ENCODE results near the gene SOS1. TPM values are rescaled to one million over a fixed set of nuclear protein-coding genes. Genes with fewer than 3 reads are reported as not detected.
"Not testable (repeated sequence)": the region's sequence is repeated elsewhere in the genome, so short reads cannot be mapped to it uniquely, and the experiment has no call there.

SOS1 gene
- total RNA-seq, 2 experiments from 2014 or later: 62.1 to 68.7 TPM

- ChIA-PET POLR2A (no interaction called here), CTCF (interaction anchor here (1.2 kb wide), 1 partner anchor 11 kb away, joined by 3 read pairs; no protein-coding TSS in a partner anchor)
Observed at GRCh38 chr2:39140322-39140847, 19.5 kb upstream of the SOS1 start.

DNA sequence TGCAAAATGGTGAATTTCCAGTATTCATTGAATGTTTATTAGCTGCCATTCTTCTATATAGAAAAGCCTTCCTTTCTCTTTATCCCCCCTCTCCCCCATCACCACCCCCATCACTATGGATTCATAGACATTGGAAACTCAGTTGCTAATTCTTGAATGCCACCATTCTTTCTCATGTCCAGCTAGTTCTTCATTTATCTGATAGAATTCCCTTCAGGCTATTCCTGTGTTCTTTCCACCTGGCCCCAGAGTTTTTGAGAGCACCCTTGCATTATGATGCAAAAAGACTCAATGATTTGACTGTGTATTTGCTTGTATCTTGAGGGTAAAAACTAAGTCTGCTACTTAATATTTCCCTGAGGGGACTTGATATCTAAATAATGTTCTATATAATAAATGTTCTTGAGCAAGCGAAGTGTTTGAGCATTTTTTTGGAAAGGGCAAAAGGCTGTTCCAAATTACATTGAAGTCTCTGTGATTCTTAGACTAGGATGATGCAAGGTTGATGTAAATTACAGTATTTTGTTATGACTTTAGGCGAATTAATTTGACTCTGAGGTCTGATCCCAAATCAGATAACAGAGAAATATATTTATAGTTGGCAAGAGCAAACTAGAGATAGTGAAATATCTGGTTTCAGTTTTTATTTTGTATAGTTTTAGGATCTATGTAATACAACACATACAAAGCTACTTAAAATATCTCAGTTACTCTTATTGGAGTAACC lies 18.8 kb upstream of the SOS1 start:
- POLR2A ChIA-PET: no interaction called here
- CTCF ChIA-PET: interaction anchor here (1.2 kb wide), 1 partner anchor 10 kb away, joined by 3 read pairs; no protein-coding TSS in a partner anchor

DNA sequence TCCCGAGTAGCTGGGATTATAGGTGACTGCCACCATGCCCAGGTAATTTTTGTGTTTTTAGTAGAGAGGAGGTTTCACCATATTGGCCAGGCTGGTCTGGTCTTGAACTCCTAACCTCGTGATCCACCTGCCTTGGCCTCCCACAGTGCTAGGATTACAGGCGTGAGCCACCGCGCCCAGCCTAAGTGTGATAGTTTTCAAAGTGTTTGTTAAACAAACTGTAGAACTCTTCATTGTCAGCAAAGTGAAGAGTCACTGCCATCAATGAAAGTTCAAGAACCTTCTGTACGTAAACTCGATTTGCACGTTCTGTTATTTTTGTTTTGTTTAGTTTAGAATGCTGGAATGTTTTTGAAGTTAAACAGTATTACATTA lies 18.0 kb upstream of the SOS1 start:
- ChIA-PET CTCF (no interaction called here), POLR2A (no interaction called here)

- CTCF ChIA-PET, POLR2A ChIA-PET: not testable (repeated sequence)
Observed at GRCh38 chr2:39138187-39138836, 17.5 kb upstream of the SOS1 start.

- POLR2A ChIA-PET: no interaction called here
- CTCF ChIA-PET: interaction anchor here (0.7 to 1.8 kb wide), 2 partner anchors 9 to 260 kb away, joined by 3 to 4 read pairs; no protein-coding TSS in a partner anchor
Observed at GRCh38 chr2:39136799-39137198, 15.9 kb upstream of the SOS1 start.

DNA sequence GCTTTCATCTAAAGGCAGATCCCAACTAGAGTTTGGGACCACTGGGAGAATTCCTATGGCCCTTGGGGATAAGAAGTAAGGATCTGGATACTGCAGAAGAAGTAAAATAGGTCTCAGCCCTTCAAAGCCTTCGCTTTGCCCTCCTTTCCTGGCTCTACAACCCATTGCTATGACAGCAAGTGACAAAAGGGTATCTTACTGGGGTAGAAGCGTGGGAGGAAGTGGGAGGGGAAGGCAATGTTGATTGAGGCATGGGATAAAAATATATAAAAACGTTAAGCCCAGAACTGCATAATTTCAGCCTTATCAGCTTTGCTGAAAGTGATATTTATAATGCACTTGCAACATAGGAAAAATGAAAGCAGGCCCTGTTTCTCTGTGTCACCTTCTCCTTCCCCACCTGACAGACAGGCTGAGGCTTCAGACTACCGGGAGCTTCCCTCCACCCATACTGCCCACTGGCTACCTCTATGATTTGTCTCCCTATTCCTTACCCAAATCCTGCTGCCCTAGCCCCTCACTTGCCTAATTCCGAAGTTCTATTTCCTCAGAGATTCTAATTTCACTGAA lies 14.9 kb upstream of the SOS1 start:
- ChIA-PET CTCF (interaction anchor here (1.8 kb wide), 1 partner anchor 8 kb away, joined by 4 read pairs; no protein-coding TSS in a partner anchor), POLR2A (no interaction called here)

GRCh38 chr2:39133215-39133851 lies 12.5 kb upstream of the SOS1 start:
- POLR2A ChIA-PET: no interaction called here
- CTCF ChIA-PET: no interaction called here

GRCh38 chr2:39128919-39129391 lies 8.1 kb upstream of the SOS1 start:
- POLR2A ChIA-PET: interaction anchor here (0.6 to 2.2 kb wide), 3 partner anchors 9 to 88 kb away, joined by 3 to 6 read pairs (median 3); partner anchors contain the start of gene SOS1
- CTCF ChIA-PET: interaction anchor here (1.0 to 1.8 kb wide), 5 partner anchors 8 to 99 kb away, joined by 3 to 5 read pairs (median 4); no protein-coding TSS in a partner anchor

DNA sequence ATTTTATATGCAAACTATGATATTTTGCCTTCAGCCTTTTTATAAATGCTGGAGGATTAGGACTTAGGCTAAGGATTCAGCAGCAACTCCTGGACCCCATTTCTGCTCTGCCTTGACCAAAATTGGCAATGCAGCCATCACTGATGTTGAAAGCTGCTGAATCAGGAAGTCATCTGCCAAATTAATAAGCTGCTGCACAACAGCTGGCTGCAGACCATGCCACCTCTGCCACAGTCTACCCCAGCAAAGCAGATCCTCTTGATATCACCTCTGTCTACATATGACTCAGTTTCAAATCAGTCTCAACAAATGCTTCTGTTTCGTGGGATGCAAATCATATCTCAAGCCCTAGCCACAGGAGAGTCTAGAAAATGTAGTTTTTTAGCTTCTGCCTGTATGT lies 7.1 kb upstream of the SOS1 start:
- ChIA-PET CTCF (interaction anchor here (1.1 to 1.6 kb wide), 3 partner anchors 9 to 90 kb away, joined by 4 read pairs; no protein-coding TSS in a partner anchor), POLR2A (interaction anchor here (0.7 to 2.2 kb wide), 2 partner anchors 87 to 89 kb away, joined by 3 to 6 read pairs; no protein-coding TSS in a partner anchor)

DNA sequence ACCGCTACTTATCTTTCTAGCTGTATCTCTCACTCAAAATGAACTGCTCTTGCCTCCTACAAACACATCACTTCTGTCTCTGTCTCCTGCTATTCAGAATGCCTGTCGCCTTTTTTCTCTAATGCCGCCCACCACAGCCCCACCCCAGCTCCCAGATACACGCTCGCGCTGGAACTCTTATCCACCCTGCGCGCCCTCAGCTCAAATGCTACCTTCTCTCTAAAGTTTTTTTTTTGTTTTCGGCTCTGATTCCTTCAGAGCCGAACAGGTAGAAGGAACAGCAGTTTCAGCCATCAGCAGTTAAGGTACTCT lies 3.9 kb upstream of the SOS1 start:
- ChIA-PET CTCF (interaction anchor here (0.6 to 1.8 kb wide), 8 partner anchors 11 to 212 kb away, joined by 3 to 5 read pairs (median 4); no protein-coding TSS in a partner anchor), POLR2A (interaction anchor here (0.6 to 1.8 kb wide), 3 partner anchors 62 to 101 kb away, joined by 3 to 15 read pairs (median 3); no protein-coding TSS in a partner anchor)

DNA sequence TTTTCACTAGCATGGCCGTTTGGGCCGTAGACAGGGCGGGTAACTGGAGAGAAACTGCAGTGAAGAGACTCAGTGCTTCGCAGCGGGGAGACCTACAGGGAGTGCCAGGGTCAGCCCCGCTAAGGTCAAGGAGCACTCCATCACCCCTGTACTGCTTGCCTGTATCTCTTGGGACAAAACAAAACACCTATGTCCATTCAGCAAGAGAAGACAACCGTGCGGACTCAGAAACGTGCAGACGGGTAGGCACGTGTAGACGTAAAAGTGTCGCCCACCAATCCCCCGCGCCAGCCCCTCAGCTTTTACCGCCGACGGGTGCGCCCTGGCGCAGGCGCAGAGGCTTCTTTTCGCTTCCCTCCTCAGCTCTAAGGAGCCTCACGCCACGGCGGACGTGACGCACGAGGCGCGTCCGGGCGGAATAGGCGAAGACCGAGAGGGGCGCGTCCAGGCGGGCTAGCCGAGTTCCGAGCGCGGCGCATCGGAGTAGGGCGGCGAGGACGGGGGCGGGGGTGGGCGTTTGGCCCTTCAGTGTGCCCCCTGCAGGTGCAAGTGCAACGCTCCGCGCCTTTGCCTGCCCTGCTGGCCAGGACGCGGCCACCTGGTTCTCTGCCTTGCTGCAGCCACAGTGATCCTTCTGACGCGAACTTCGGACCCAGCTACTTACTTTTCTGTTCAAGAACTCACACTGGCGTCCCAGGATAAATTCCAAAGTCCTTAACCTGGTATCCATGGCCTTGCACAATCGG lies 3.3 kb upstream of the SOS1 start:
- CTCF ChIA-PET: interaction anchor here (0.7 to 1.8 kb wide), 8 partner anchors 11 to 105 kb away, joined by 3 to 5 read pairs (median 4); no protein-coding TSS in a partner anchor
- POLR2A ChIA-PET: interaction anchor here (0.5 to 1.8 kb wide), 5 partner anchors 17 to 120 kb away, joined by 3 to 15 read pairs (median 4); no protein-coding TSS in a partner anchor

- POLR2A ChIA-PET: interaction anchor here (0.5 to 1.8 kb wide), 5 partner anchors 17 to 147 kb away, joined by 3 to 15 read pairs (median 4); no protein-coding TSS in a partner anchor
- CTCF ChIA-PET: interaction anchor here (0.7 to 1.7 kb wide), 4 partner anchors 10 to 104 kb away, joined by 3 to 5 read pairs (median 4); no protein-coding TSS in a partner anchor
Observed at GRCh38 chr2:39123436-39123999, 2.7 kb upstream of the SOS1 start.

- CTCF ChIA-PET: interaction anchor here (1.3 to 2.4 kb wide), 2 partner anchors 104 to 107 kb away, joined by 6 to 18 read pairs; no protein-coding TSS in a partner anchor
- POLR2A ChIA-PET: interaction anchor here (0.6 to 1.6 kb wide), 5 partner anchors 89 to 124 kb away, joined by 3 to 4 read pairs (median 3); no protein-coding TSS in a partner anchor
Observed at GRCh38 chr2:39121523-39122063, 742 bp upstream of the SOS1 start.

GRCh38 chr2:39120521-39120770 lies 405 bp downstream of the SOS1 start:
- CTCF ChIA-PET: interaction anchor here (0.9 to 2.4 kb wide), 4 partner anchors 37 to 108 kb away, joined by 3 to 18 read pairs (median 4); no protein-coding TSS in a partner anchor
- POLR2A ChIA-PET: interaction anchor here (1.1 to 1.6 kb wide), 6 partner anchors 9 to 125 kb away, joined by 3 to 5 read pairs (median 3); no protein-coding TSS in a partner anchor

DNA sequence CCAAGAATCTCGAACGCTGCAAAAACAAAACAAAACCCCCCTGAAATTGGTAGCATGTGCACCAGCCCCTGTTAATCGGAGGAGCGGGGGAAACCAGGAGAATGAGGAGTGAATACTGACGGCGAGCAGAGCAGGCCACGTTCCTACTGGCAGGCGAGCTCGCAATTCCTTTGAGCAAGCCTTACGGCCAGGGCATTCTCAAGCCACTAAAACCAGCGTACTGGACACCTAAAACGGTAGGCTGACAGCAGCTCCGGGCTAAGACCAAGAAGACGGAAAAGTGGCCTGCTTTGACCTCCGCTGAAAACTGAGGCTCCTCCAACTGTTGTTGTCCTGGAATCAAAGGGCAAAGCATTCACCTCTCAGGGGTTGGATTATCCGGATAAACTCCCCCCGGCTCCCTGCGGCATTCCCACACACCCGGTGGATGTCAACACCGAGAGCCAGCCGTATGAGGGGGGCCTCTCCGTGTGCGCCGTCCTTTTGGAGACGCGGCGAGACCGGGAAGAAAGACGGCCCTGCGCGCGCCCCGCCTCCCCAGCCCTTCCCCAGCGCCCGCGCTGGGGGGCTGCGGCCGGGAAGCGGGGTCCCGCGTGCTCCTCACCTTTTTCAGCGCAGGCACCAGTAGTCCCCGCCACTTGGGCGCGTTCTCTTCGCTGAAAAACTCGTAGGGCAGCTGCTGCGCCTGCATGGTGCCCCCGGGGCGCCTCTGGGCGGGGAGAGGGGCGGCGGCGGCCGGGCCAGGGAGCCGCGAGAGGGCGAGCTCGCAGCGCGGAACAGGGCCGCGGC lies 925 bp downstream of the SOS1 start:
- POLR2A ChIA-PET: interaction anchor here (0.7 to 1.6 kb wide), 7 partner anchors 10 to 371 kb away, joined by 3 to 5 read pairs (median 3); no protein-coding TSS in a partner anchor
- CTCF ChIA-PET: interaction anchor here (1.2 to 2.4 kb wide), 3 partner anchors 37 to 109 kb away, joined by 3 to 18 read pairs (median 6); no protein-coding TSS in a partner anchor

- ChIA-PET POLR2A (no interaction called here), CTCF (interaction anchor here (1.2 to 2.4 kb wide), 3 partner anchors 57 to 110 kb away, joined by 3 to 18 read pairs (median 6); no protein-coding TSS in a partner anchor)
Observed at GRCh38 chr2:39118786-39119499, 1.9 kb downstream of the SOS1 start.

Measured in activated CD8-positive, alpha-beta memory T cell treated with anti-CD3 and anti-CD28 coated beads for 36 hours (primary cell).